GM18909 (cell line): ENCODE data around the gene PRKCA.
A peak's percentile ranks its signal among the peaks of the same experiment; 100 is the strongest.
"Not testable (repeated sequence)": the region's sequence is repeated elsewhere in the genome, so short reads cannot be mapped to it uniquely, and the experiment has no call there.

Experiments used
- ATAC-seq: cut with Tn5 transposase; IDR thresholded peaks from one replicate; pipeline ENCODE4 v1.9.1; 2021; ENCODE audit warnings: mild to moderate bottlenecking; ENCODE audit not compliant: unreplicated experiment, poor library complexity

The PRKCA gene

DNA sequence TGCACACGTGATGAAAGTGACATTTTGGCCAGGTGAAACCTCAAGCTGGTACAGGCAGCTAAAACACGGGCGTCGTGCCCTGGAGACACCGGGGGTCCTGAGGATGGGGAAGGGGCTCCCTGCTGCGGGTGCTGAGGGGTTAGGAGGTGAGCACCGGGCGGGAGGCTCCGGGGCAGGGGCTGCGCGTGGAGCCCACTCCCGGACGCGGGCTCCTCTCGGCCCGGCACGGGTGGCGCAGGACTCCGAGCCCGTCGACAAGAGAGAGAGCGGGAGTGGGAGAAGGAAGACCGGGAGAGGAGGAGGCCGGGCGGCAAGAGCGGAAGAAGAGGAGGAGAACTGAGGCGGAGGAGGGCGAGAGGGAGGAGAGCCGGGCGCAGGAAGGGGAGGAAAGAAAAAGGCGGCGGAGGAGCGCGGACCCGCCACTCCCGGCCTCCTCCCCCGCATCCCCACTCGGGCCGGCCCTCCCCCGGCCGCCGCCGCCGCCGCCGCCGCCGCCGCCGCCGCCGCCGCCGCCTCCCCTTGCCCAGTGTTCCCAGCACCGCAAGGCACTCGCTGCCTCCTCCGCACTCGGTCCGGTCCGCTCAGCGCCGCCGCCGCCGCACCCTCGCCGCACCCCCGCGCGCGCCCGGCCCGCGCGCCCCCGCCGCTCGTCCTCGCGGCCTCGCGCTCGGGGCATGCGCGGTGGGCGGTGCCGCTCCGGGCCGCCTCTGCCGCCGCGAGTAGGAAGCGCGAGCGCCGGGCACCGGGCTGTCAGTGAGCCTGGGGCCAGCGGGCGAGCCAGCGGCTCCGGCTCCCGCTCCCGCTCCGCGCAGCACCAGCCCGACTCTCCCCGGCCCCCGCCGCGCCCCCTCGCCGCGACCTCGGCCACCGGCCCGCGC is at the start of gene PRKCA:
PRKCA (plus strand) TSS at position 750 of the 878 bp plus-strand sequence.
- peak; percentile 80 for ATAC-seq

DNA sequence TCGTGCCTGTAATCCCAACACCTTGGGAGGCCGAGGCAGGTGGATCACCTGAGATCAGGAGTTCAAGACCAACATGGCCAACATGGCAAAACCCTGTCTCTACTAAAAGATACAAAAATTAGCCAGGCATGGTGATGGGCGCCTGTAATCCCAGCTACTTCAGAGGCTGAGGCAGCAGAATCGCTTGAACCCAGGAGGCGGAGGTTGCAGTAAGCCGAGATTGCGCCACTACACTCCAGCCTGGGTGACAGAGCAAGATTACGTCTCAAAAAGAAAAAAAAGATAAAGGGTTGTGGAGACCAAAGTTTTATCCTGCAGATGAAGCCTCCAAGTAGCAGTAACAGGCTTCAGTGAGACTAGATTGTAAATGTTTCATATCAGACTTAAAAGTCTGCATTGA is 49.0 kb upstream of the PRKCA start:
- ATAC-seq, result not testable (repeated sequence)

DNA sequence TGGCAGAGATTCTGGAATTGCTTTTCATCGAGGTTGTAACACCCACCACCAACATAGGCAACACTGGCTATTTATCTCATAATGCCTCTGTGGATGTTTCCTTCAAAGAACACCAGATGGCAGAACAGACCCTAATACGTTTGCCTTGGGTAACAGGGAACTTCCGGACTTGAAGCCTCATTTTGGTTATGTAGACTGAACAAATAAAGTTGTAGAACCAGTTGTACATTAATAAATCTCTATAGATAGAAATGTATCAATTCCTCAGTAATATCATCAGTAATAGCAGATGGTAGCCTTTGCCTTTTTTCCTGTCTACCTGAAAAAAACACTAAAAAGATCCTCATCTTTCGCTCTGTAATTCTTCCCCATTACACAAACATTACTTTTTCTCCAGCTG is 47.3 kb upstream of the PRKCA start:
- ATAC-seq, result peak; percentile 45

DNA sequence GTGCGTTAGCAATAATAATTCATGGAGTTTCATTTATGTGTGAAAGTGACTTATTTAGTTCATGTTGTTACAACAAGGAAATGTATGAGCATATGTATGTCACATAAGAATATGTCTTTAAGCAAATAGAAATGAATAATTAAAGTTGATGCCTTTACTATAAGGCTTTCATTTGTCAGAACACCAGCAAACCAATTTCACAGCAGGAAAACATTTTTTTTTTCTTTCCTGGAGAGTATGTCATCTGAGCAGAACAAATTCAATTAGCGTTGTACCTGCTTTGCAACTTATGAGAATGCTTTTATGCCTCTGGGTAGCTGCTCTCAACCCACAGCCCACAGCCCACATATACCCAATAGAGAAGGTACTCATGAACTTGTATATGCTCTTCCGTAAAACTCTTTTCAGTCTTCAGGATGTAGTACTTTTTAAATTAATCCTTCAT is 46.9 kb upstream of the PRKCA start:
- no peak for ATAC-seq

DNA sequence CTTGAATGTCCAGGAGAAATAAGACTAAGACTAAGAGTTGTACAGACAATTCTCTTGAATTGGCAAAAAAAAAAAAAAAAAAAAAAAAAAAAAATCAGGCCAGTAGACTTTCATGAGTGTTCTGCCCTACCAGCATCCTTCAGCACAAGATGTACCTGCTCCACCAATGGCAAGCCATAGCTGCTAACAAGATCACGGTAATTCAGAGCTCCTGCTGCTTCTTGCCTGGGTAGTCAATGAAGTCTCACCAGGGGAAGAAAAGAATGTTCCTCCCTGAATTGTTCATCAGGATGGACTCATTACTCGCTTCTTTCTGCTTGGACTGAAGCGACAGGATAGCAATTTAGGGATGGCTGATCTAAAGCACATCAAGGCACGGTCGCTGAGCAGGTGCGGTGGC is 42.1 kb upstream of the PRKCA start:
- no peak for ATAC-seq

DNA sequence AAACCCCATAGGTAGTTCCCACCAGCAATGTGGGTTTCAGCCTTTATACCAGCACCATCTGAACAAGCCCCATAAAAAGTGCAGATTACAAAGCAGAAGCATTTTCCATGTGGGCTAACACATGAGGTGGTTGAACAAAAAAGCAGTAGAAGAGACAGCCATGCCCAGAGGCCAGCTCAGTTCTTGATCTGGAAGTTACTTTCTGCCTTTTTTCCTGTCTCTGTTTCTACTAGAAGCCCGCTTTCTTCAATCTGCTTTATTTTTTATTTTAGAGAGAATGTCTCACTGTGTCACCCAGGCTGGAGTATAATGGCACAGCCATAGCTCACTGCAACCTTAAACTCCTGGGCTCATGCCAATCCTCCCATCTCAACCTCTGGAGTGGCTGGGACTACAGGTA is 41.7 kb upstream of the PRKCA start:
- ATAC-seq, result no peak

DNA sequence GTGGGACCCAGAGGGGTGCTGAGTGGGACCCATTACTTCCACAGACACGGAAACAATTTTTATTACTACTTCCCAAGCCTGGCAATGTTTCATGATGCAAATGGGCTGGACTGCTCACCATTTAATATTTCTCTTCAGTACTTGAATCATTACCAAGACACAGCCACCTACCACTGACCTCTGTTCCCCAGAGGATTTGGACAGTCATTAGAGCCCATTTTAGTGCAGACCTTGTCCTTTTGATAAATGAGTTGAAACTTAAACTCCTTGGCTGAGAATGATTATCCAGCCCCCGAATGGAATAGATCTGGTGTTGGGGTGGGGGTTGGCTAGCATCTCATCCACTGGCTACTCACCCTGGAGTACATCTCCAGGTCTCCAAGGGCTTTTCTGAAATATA is 39.6 kb upstream of the PRKCA start:
- ATAC-seq, result no peak

DNA sequence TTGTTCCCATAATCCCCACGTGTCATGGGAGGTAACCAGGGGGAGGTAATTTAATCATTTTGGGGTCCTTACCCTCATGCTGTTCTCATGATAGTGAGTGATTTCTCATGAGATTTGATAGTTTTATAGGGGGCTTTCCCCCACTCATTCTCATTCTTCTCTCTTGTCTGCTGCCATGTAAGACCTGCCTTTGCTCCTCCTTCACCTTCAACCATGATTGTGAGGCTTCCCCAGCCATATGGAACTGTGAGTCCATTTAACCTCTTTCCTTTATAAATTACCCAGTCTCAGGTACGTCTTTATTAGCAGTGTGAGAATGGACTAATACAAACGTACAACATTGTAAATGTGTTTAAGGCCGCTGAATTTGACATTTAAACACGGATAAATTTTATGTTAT is 37.7 kb upstream of the PRKCA start:
- ATAC-seq, result no peak

DNA sequence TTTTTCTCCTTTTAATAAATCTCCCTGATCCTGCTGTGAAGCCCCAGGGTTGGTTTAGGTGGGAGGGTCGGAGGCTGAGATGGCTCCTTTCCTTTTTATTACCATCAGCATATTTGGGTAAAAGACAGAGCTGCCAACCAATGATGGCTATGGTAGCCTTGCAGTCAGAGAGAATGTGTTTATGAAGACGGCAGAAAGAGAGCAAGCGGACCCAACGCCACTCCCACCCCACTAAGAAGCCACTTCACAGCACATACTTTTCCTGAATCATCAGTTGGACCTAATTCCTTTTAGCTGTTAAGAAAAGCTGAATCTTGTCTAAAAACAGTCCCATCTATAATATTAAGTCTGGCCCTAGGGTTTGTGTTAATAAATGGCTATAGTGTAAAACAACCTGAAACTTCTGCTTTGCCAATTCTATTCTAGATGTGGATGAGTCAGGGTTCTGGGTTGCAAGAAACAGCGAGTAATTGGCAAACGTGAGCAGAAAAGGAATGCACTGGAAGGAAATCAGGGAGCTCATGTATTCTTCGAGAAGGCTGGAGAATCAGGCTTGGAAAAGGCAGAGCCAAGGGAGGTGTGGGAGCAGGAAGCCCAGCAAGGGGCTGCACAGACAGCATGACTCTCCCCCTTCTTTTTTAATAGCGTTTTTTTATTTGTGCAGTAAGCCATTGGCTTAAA is 34.0 kb upstream of the PRKCA start:
- ATAC-seq, result no peak

DNA sequence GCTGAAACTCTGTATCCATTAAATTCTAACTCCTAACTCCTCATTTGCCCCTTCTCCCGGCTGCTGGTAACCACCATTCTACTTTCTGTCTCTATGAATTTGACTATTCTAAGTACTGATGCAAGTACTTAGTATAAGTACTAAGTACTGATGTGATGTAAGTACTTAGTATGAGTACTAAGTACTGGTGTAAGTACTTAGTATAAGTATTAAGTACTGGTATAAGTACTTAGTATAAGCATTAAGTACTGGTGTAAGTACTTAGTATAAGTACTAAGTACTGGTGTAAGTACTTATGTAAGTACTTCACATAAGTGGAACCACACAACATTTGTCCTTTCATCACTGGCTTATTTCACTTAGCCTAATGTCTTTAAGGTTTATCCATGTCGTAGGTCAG is 32.3 kb upstream of the PRKCA start:
- no peak for ATAC-seq

DNA sequence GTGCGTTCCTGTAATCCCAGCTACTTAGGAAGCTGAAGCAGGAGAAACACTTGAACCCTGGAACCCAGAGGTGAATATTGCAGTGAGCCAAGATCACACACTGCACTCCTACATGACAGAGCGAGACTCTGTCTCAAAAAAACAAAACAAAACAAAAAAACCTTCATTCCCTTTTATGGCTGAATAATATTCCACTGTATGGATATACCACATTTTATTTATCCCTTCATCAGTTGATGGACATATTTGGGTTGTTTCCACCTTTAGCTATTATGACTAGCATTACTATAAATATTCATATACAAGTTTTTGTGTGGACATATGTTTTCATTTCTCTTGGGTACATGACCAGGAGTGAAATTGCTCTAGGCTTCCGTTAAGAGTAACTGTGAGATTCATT is 30.9 kb upstream of the PRKCA start:
- no peak for ATAC-seq

DNA sequence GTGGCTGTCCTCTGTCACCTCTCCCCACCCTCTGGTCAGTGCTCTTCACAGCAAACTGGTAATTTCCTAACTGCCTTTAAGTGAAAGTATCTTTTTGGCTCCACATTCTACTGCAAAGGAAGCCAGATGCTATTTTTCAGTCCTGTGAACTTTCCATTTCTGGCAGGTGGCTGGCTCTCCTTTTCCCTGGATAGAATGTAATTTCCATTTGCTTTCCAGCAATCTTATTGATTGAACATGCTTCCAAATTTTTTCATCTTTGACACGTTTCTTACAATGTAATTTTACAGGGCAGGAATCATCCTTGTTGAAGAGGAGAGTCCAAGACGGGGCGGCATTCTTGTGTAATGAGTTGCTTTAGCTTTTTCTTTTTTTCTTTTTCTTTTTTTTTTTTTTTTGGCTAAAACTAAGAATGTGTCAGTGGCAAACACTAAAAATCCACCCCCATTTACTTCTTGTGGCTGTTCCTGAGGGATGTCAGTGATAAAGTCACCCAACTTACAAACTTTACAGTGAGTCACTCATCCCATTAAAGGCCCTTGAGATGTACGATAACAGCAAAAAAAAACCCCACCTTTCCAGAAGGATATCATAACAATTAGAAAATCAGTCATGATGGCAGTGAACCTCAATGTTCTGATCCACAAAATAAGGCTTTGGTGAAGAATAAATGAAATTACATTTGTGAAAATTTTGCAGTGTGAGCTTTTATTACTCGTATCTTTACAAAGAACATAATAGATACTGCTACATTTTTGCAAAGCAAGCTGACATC is 29.4 kb upstream of the PRKCA start:
- ATAC-seq, result no peak

DNA sequence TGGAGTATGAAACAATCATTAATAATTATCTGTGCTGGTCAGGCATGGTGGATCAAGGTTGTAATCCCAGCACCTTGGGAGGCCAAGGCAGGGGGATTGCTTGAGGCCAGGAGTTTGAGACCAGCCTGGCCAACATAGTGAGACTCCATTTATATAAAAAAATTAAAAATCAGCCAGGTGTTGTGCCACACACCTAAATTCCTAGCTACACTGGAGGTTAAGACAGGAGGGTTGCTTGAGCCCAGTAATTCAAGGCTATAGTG is 28.9 kb upstream of the PRKCA start:
- no peak for ATAC-seq

DNA sequence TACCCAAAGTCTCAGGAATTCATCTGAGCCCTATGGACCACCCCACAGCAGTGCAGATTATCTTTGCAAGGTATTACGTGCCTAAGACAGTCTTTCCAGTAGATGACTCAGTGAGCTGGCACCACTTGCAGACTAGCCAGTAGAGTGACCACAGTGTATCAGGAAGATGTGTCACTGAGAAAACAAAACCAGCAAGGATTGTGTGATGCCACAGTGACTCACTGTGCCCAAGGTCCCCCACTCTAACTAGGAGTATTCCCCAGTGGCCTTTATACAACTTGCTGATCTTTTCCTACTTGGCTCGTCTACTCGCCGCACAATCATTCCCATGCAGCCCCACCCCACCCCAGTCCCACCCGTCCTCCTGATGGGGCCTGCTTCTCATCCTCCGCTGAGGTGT is 26.8 kb upstream of the PRKCA start:
- ATAC-seq, result no peak

DNA sequence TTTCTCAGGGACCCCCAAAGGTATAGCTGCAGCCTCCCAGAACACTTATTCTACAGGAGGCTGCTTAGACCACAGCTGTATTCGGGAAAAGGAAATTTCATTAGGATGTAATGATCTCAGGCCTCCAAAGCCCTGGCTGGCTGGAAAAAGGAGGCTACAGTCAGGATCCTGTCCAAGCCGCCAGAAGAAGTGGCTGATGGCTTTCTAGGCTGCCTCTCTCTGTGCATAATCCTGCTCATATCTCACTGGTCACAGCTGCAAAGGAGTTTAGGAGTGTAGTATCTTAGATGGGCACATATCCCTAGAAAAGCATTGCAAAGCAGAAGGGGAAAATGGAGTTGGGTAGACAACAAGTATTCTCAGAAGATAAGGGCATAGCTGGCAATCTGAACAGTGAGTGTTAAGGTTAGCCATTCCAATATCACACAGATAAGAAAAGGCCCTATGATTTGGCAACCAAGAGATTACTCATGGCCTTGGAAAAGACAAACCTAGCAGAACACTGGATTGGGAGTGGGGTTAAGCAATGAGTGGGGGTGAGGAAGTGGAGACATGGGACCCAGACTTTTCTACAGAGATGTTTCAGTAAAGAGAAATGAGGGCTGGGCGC is 26.0 kb upstream of the PRKCA start:
- no peak for ATAC-seq

DNA sequence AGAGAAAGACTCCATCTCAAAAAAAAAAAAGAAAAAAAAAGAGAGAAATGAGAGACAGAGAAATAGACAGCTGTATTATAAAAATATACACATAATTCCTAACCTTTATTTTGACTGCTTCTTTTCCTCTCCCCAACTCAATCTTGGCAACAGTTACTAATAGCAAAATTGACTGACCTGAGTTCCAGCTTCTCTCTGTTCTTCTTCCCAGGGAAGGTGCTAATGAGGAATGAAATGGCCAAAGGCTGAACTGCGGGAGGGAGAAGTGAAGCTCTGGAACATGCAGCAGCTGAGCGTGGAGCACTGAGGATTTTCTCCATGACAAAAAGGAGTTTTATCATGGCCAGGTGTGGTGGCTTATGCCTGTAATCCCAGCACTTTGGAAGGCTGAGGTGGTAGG is 25.2 kb upstream of the PRKCA start:
- ATAC-seq, result no peak

DNA sequence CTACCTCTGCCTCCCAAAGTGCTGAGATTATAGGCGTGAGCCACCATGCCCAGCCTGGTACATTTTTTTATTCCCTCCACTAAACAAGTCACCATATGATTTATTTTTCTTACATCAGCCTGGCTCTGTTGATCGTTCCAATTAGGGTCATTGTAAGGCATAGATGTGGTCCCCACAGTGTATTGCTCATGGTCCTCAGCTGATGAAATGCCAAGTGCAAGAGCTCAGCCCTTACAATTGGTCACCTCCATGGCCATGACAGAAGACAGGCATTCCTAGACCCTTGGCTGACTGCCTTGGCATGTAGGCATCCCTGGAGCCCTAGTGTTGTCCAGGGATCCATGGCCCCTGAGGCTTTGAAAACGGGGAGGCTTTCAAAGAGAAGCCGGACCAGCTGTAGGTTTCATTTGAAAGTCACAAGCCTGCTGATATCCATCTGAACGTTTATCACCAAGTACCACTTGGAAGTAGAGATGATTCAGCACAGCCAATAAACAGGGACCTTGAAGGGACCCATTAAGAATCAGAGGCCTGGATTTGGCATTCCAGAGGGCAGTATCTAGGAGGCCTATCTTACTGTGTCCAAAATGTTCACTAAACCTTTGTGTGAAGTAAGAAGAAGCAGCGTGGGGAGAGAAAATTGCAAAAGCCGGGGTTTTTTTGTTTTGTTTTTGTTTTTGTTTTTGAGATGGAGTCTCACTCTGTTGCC is 20.6 kb upstream of the PRKCA start:
- ATAC-seq, result no peak

DNA sequence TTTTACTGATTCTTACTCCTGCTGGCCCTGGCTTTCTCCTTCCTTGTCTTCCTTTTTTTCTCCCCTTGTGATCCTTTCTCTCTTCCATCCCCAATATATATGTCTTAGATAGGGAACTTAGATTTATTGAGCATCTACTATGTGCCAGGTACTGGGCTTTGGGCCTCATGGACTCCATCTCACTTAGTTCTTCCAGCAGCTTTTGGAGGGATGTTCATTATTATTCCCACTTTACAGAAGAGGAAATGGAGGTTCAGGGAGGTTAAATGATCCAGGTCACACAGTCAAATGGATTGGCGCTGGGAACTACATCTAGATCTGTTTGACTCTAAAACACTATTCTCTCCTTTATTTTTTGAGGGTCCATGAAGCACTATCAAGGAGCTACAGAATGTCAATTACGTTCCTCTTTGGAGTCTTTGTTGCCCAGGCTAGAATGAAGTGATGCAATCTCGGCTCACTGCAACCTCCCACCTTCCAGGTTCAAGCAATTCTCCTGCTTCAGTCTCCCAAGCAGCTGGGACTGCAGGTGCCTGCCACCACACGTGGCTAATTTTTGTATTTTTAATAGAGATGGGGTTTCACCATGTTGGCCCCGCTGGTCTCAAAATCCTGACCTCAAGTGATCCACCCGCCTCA is 19.0 kb upstream of the PRKCA start:
- ATAC-seq, result no peak

DNA sequence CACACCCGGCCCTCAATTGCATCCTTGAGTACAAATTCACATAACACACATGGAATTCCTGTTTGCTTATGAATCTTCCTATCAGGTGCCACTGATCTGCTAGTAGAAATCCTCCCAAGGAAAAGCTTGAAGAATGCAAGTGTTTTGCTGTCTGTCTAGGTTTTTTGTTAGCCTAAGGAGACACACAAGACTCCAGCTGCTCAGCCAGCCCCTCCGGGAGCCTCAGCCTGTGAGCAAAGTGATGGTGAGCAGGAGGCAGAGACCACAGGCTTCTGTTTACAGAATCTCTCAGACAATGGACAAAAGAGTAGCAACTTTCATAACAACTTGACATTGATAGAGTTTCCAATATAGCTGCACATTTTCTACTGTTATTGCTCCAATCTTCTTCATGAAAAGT is 18.4 kb upstream of the PRKCA start:
- ATAC-seq, result no peak

DNA sequence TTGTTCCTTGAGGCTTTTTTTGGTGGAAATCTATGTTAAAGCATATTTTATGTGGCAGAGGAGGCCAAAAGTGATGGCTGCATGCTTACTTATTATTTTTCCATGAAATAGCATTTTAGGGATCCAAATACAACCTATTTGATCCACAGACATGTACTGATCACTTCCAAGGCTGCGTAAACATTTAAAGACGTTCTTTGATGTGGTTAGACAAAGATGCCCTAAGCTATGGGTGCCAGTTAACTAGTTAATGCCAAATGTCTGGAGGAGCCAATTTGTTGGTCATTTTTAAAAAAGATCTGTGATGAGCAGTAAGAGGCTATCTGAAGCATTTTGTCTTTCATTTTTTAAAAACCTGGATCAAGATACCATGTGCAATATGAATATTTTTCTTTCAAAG is 17.3 kb upstream of the PRKCA start:
- ATAC-seq, result no peak
